T-helper 9 cell (primary cell): ENCODE data around the gene PCSK5.
"Not testable (repeated sequence)": the region's sequence is repeated elsewhere in the genome, so short reads cannot be mapped to it uniquely, and the experiment has no call there.

Source experiments
- DNase-seq: peaks from one replicate; pipeline ENCODE4 v3.0.0-alpha.2; 2020

The PCSK5 gene

DNA sequence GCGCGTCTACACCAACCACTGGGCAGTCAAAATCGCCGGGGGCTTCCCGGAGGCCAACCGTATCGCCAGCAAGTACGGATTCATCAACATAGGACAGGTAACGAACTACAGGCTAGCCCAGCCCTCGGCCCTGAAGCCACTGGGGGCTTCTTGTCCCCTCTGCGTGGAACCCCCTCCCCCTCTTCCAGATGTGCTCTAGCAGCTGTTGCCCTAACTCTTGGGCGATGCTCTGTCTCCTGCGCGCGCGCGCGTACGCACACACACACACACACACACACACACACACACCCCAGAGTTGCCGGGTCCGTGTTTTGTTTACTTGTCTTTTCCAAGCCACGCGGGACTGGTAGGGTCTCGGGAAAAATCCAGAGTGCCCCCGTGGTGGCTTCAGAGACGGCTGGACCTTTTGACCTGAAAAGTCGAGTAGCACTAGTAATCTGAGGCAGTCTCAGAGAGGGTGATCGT, 836 bp downstream of the PCSK5 start:
- DNase-seq: peak; percentile 7

DNA sequence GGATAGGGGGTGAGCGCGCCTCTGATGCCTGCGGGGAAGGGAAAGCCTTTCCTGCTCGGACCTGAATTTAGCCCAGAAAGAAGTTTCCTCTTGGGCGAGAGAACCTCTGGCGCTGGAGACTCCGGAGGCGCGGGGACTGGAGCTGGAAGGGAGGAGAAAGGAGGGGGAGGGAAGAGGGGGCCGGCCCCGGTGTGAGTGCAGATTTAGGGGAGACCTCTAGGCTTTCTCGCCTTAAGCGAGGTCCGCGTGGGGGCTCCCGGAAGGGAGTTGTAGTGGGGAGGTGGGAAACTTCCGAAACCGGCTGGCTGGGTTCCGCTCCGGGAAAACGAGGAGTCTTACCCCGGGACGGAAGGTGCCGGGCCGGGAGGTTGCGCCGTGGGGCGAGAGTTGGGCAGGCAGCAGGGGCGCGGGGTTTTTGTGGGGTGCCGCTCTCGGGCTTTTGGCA, 1.3 kb downstream of the PCSK5 start:
- no peak for DNase-seq

DNA sequence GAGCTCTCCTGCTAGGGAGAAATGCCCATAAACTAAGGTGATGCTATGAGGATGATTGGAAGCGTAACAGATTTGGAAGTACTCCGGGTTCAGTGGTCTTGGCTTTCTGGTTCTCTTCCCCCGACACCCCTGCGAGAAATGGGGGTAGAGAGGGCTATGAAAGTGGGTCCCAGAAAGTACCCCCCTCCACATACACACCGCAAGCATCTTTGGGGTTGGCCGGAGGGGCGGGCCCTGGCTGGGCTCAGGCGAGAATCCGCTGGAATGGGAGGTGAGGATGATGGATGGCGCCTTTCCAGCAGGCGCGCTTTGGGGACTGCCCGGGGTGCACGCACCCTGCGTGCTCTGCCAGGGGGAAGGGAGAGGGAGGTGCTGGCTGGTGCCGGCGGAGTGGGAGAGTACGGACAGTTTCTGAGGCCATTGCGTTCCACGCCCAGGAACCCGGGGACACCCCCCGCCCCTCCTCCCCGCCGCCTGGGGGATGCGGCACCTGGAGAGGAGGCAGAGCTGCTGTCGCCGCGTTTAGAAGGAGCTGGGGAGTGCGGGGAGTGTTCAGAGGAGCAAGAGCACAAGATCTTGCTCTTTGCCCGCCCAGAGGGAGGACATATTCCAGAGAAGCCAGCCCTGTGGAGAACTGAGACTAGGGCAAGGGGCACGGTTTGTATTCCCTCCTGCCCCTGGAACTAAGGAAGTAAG, 1.9 kb downstream of the PCSK5 start:
- peak; percentile 2 for DNase-seq

DNA sequence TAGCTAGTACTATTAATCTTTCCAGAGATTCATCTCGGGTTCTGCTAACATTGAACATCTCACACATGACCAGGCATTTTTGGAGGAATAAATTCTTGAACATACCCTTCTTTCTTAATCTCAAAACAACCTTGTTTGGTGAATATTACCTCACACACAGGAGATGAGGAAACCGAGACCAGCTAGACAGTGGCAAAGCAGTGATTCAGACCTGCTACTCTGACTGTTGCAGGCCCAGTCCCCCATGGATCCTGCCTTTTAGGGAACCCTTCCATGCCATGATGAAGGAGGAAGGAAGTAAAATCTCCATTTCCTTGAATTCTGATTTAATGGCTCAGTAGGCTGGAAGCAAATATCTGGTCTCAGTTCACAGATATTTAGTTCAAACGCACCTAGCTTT, 2.6 kb downstream of the PCSK5 start:
- DNase-seq: no peak

DNA sequence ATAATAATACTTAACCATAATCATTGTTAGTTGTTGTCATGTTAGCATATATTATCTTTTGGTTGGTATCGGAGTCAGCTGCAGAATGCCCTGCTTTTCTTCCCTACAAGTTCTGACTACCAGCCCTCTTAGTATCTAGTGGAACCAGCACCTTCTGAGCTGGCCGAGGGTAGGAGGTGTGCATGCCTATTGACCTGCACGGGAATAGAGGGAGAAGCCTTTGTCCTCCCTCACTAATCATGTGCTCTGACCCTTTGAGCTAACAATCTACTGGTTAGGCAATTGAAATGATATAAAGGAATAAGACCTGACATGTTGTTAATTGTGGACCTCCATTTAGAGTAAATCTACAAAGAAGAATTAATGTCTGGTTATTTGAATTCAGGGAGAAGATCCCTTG, 4.1 kb downstream of the PCSK5 start:
- no peak for DNase-seq

DNA sequence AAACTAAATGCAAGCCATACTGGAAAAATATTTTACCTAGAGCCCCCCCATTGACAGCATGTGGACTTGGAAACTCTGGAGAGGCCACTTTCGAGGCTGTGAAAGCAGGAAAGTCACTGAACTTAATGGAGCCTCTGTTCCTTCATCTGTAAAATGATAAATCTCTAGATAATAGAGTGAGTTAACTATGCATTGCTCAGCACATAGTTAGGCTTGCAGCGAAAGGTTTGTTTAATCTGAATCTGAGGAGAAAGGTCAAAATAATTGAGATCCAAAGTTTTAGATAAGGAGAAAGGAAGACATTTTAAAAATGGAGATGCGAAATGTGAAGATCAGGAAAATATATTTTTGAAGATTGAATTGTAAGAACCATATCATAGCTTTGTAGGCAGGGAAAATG, 4.6 kb downstream of the PCSK5 start:
- no peak for DNase-seq

DNA sequence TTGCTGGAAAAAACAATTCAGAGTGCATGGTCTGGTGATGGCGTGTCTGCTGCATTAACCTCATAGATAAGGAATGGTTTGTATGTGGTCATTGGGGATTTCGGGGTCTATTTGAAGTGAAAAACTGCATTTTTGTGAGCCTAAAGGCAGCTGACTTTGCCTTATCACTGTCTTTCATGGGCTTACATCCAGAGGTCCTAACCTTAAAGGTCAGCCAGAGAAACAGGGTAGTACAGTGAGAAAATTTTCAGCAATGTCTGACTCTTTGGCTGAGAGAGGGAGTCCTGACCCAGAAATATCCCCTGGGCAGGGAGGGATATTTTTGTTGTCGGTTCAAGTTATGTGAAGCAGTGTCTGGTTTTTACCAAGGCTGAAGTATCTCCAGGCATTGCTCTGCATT, 5.7 kb downstream of the PCSK5 start:
- no peak for DNase-seq

DNA sequence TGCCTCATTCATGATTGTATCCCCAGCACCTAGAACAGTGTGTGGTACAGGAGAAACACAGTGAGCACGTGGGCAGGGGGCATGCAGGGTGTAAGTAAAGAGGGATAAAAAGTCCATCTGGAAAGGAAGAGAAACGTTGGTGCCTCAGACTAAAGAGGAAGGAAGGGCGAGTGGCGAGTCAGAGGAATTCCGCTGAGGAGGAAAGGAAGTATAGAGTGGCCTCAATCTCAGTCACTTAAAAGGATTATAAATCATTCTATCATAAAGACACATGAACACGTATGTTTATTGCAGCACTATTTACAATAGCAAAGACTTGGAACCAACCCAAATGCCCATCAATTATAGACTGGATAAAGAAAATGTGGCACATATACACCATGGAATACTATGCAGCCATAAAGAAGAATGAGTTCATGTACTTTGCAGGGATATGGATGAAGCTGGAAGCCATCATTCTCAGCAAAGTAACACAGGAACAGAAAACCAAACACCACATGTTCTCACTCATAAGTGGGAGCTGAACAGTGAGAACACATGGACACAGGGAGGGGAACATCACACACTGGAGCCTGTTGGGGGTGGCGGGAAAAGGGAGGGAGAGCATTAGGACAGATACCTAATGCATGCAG, 10.5 kb downstream of the PCSK5 start:
- DNase-seq: not testable (repeated sequence)

DNA sequence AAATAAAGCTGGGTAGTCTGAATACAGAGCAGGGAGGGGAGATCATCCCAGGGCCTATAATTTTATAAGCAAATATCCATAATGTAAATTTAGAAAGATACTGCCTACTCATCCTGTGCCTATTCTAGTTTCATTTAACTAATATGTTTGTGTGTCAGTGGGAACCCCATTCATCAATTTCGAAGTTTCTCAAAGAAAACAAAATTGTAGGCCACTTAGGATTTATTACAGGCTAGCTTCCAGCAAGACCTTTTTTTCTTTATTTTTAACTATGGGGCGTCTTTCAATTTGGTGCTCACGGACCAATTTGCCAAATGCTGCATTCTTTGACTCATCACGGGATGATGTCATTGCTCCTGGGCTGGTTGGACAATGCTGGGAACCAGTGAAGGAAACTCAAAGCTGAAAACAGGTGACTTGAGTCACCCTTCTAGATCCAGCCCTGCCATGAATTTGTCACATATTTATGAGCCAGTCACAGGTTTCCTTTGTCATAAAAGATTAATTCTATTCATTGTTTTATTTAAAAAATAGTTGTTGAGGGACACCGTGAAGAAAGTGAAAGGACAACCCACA, 13.4 kb downstream of the PCSK5 start:
- no peak for DNase-seq

DNA sequence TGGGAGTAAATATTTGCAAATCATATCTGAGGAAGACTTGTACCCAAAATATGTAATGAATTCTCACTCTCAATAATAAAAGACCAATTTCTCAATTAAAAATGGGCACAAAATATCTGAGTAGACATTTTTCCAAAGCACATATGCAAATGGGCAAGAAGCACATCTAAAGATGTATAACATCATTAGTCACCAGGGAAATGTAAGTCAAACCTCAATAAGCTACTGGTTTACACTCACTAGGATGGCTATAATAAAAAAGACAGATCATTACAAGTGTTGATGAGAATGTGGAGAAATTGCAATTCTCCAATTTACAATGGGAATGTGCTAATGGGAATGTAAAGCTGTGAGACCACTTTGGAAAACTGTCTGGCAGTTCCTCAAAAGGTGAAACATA, 13.9 kb downstream of the PCSK5 start:
- no peak for DNase-seq

DNA sequence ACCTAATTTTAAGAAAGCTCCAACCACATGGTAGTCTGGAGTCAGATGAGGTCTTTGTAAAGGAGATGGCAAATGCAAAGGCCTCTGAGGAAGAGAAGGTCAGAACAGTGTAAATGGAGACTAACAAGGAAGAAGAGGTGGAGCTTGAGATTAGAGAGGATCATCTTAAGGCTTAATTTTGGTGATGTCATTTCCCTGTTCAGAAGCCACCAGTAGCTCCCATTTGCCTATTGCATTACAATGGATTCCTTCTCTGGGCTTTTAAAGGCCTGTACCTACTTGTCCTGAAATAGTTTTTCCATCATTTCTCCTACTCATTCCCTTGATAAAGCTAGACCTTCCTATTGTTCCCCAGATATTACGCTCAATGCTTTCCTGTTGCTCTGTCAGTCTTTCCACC, 16.1 kb downstream of the PCSK5 start:
- no peak for DNase-seq

DNA sequence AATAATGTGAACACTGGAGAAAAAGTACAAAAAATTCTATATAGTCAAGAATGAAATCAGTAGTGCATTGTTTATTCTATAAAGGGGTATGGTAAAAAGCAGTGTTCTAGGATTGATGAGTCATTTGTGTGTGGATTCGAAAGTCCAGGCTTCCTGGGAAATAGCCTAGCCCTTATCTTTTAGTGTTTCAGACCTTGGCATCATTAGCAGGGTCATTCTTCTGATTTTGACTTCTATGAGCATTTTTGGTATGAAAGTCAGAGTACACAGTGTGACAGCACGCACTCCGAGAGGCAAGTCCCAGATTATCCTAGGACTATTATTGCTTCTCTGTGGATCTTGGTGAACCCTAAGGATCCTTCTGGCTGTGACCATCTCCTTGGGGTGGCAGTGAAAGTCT, 16.9 kb downstream of the PCSK5 start:
- DNase-seq: no peak

DNA sequence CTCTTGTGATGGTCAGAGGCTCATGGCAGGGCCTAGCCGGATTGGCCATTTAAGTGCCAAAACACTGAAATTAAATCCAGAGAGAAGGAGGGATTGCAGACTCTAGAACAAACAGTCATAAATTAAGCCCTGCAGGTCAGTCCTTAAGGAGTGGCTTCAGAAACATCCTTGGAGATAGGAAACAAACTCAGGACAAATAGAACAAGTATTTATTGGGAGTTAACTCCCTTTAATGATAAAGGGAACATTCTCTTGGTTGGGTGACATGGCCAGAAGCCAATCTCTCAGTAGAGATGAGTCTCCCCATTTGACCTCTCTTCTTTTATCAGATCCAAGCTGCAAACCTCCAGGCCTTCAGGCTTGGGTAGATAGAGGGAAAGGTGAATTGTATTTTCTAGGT, 17.4 kb downstream of the PCSK5 start:
- no peak for DNase-seq

DNA sequence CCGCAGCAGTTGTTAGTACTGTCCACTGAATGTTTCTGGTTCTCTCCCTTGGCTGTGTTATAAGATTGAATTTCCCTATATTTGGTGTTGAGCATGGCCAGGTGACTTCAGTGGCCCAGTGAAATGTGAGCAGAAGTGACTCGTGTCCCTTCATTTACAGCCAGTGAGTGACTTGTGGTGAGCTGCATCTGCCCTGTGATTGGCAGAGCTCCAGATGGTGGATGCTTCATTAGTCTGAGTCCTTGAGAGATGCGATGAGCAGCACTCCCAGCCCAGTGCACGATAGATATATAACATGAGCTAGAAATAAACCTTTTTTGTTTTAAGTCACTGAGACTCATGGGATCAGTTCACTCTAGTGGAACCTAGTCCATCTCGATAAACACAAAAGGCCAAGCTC, 19.3 kb downstream of the PCSK5 start:
- DNase-seq: no peak

DNA sequence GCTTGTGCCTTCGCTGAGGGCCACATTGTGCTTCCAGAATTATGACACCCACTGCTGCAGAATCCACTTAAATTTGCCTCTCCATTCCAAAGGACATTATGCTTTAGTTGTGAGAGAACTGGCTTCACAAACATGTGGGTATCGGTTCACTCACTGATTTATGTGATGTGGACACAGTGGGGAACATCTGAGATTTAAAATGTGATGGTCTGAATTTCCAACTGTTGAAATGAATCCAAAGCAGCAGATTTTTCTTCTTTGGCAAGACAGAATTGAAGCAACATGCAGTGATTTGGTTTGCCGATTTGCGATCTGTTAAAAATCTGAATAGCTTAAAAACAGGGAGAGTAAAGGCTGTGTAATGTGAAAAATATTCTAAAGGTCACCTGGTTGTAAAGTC, 20.3 kb downstream of the PCSK5 start:
- no peak for DNase-seq

DNA sequence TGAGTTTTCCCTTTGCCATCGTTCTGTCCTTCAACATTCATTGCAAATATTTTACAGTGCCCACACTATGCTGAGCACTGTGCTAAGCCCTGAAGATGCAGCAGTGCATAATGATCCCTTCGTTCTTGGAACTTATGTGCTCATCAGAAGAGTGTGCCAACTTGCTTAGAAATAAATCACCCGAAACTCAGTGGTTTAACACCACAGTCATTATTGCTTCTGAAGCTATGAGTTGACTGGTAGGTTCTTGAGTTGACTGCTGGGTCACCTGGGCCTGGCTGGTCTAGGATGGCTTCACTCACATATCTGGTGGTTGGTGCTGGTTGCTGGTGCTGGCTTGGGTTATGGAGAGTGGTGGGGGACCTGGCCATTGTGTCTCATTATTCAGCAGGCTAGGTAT, 20.9 kb downstream of the PCSK5 start:
- no peak for DNase-seq

DNA sequence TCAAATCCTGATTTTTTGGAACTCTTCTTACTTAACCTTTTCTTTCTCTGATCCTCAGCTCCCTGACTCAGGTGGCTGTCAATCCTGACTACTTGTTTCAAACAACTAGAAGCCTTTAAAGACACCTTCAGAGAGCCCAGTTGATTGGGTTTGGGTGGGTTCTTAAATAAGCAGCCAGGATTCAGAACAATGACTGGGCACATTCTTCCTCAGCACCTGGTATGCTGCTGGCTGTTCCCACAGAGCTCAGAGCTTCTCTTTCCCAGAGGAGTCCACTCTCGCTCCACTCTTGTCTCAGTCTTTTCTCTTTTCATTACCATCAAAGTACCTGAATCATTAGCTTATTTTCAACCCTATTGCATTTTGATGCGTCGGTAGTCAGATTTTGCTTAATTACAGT, 22.5 kb downstream of the PCSK5 start:
- DNase-seq: no peak

DNA sequence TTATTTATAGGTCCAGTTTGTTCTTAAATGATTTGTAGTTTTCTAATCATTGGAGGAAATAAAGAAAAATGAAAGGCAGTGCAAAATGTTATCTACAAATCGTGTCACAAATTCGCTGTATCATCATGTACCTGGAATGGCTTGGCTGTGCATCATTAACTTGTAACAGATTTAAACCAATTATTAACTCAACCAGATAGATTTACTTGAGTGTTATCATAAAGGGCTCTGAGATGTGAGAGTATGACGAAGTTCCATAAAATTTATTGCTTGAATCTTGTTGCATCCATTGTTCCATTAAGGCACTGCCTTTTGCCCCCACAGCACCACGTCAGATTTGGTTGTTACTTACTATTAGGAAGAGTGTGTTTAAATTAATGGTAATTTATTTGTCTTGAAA, 23.5 kb downstream of the PCSK5 start:
- no peak for DNase-seq

DNA sequence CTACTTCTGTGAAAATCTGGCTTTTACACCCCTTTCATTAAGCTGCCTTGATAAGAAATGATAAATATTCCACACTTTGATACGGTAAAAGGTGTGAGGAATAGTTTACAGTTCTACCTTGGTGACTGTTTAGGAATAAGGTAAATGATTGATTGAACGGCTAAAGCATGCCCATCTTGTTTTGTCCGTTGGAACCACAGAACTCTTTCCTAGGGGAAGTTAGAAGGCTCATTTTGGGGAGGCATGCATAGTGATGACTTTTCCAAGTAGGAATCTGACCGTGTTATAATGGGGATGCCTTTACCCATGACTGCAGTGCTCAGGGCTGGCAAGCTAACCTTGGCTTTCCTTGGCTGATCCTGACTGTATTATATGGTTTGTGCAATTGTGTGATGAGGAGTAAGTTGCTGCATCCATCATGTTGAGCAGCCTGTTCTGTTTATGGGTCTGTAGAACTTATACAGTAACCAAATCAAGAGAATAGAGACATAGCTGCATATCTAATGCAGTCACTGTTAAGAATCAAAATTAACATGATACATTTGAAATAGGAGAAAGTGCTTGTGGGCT, 24.5 kb downstream of the PCSK5 start:
- DNase-seq: no peak

DNA sequence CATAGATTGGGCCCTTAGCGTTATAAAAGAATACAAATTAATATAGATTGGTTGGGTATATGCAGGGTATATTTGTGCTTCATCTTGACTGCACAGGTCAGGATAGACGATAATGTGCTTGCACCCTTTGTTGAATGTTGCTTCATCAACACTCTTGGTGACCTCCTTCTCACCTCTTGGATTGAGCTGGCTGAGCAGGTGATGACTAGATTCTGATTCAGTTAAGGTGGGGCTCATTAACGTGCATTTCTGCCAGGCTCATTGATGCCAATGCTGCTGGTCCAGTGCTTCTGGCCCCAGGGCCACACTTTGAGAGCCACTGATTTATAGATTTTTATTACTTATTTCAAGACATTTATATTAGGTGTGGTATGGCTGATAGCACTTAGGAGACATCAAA, 27.7 kb downstream of the PCSK5 start:
- no peak for DNase-seq

DNA sequence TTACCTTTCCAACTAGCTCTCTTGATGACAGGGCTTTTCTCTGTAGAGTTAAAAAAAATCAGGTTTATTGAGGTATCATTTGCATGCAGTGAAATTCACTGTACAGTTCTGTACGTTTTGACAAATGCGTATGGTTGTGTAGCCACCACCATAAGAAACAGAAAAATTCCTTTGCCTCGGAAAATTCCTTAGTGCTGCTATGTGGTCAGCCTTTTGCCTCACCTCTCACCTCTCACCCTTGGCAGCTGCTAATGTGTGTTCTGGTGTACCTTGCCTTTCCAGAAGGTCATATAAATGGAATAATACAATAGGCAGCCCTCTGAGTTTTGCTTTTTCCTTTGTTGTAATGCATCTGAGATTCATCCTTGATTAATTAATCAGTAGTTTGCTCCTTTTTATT, 28.4 kb downstream of the PCSK5 start:
- no peak for DNase-seq

DNA sequence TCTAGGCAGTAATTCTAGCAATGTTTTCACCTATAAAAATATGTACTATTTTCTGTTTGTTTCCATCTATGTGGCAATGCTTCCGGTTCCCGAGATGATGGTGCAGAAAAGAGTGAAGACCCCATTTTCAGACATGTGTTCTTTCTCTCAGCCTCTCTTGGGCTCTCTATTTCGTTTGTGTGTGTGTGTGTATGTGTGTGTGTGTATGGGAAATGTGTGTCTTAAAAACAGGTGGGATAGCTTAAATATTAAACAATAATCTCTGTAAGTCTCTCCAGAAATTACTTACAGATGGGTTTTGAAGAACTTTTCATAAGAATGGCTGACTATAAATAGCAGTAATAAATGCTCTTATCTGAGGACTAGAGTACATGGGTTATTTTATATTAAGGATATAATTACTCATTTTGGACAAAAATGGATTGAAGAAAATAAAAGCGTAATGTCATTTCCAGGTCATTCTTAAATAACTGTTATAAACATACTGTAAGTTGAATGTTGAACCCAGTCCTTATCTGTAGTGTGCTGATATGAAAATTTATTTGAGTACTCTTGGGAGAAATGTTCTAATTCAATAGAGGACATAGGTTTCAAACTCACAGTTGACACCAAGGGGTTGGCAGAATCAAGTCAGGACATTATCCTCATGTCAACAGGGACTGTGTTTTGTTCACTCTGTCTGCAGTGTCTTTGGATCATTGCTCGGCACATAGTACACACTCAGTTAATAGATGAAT, 31.1 kb downstream of the PCSK5 start:
- DNase-seq: no peak

DNA sequence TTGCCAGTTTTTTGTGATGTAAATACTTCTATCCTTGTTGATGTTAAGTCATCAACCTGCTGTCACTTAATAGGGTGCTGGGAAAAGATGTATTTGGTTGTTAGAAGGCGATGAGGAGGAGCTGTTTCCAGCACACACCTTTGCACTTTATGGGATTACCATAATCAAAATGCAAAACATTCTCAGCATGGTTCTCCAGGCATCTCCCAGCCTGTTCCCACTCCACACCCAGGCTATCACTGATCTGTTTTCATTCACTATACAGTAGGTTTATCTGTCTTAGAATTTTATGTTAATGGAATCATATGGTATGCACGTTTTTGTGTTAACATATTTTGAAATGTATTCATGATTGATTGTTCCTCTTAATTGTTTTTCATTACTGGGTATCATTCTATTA, 35.9 kb downstream of the PCSK5 start:
- no peak for DNase-seq
